Duodenal mucosa (tissue), 2 donors: ENCODE results near the gene ITLN1.
A peak's percentile ranks its signal among the peaks of the same experiment; 100 is the strongest.
"Not testable (repeated sequence)": the region's sequence is repeated elsewhere in the genome, so short reads cannot be mapped to it uniquely, and the experiment has no call there.

Experiments
- H3K27ac ChIP-seq: one replicate; pipeline ENCODE4 v1.7.0; 2013; ENCODE audit warnings: low read depth, low read length
- H3K27me3 ChIP-seq, 2 donors: one replicate each; pipeline ENCODE4 v1.7.0; 2013; ENCODE audit warnings: low read length in 2 of 2, control low read depth in 1 of 2; ENCODE audit not compliant: insufficient read depth in 2 of 2, control insufficient read depth in 1 of 2
- H3K36me3 ChIP-seq, 2 donors: one replicate each; pipeline ENCODE4 v1.7.0; 2013; ENCODE audit warnings: low read length in 2 of 2, control low read depth in 1 of 2; ENCODE audit not compliant: insufficient read depth in 2 of 2, control insufficient read depth in 1 of 2
- H3K4me1 ChIP-seq, 2 donors: one replicate each; pipeline ENCODE4 v1.7.0; 2013; ENCODE audit warnings: low read length in 2 of 2, control low read depth in 1 of 2; ENCODE audit not compliant: insufficient read depth in 2 of 2, control insufficient read depth in 1 of 2
- H3K4me3 ChIP-seq, 2 donors: one replicate each; pipeline ENCODE4 v1.7.0; 2013; ENCODE audit warnings: low read length in 2 of 2, low read depth in 1 of 2
- H3K9ac ChIP-seq, 2 donors: one replicate each; pipeline ENCODE4 v1.7.0; 2013; ENCODE audit warnings: low read length in 2 of 2, low read depth in 1 of 2
- H3K9me3 ChIP-seq, 2 donors: one replicate each; pipeline ENCODE4 v1.7.0; 2013; ENCODE audit warnings: low read length in 2 of 2, control low read depth in 1 of 2; ENCODE audit not compliant: control insufficient read depth in 1 of 2

ITLN1 gene

DNA sequence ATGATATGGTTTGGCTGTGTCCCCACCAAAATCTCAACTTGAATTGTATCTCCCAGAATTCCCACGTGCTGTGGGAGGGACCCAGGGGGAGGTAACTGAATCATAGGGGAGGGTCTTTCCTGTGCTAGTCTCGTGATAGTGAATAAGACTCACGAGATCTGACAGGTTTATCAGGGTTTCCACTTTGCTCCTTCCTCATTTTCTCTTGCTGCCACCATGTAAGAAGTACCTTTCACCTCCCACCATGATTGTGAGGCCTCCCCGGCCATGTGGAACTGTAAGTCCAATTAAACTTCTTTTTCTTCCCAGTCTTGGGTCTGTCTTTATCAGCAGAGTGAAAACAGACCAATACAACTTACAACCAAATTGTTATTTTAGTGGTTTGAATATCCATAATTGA, 17.3 kb downstream of the ITLN1 start:
- not testable (repeated sequence) for H3K27me3 ChIP-seq, H3K9ac ChIP-seq, H3K27ac ChIP-seq, H3K9me3 ChIP-seq, H3K4me3 ChIP-seq, H3K36me3 ChIP-seq
- H3K4me1 ChIP-seq, result peaks cover 11 to 17% of the 10 kb centered on the region in 2 donors

DNA sequence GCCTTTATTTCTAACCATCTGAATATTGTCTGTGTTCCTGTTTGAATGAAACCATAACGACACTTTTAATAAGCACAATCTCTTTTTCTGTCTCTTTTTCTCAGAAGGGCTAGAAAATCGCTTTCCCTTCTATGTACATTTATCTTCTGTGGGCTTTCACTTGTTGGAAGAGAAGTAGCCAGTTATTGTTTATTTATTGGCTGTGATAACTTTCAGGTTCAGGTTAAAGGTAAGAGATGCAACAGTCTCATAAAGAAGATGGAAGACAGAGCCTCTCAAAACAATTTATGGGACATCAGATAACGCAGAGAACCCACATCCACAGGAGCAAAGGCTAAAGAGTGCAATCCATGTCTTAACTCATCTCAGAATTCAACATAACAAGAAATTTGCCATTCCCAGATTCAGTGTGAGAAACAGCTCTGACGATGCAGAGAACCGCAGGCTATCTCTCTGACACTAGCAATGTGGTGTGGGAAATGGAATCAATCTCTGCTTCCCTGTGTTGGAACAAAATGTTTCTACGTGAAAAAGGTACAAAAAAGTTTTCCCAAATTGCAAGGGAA, 18.2 kb downstream of the ITLN1 start:
- H3K9ac ChIP-seq, result no peak overlapping the region
- H3K9me3 ChIP-seq, result no peaks in the 10 kb centered on the region
- peaks cover 11 to 20% of the 10 kb centered on the region in 2 donors for H3K4me1 ChIP-seq
- no peak overlapping the region for H3K27ac ChIP-seq
- H3K27me3 ChIP-seq, result no peaks in the 10 kb centered on the region
- peak overlapping the region in 1 of 2 donors; percentile 32 for H3K4me3 ChIP-seq
- no peaks in the 10 kb centered on the region for H3K36me3 ChIP-seq

DNA sequence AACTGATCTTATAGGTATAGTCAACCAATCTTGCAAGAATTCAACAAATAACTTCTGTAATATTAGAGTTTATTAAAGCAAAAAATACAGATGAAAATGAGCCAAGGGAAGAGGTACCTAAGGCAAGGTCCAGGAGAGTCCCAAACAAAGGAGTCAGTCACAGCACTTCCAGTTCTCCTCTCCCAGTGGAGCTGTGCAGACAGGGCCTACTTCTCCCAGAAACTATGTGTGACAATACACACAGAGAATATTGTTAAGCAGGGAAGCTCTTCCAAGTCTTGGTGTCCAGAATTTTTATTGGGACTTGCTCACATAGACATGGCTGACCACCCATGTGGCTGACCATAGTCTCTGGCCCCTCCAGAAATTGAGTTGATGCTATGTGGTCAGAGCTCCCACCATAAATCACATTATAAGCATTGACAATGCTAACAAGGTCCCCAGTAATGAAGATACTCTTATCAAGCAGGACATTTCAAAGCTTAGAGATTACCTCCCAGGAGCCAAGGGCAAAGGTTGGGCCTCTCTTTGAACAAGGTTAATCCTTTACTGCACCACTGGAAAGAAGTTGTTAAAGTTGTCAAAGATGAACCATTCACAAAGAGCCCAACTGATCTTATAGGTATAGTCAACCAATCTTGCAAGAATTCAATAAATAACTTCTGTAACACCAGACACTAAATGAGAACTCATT, 18.8 kb downstream of the ITLN1 start:
- Histone ChIP-seq H3K9ac (no peak overlapping the region), H3K9me3 (no peaks in the 10 kb centered on the region), H3K4me1 (peaks cover 11 to 20% of the 10 kb centered on the region in 2 donors), H3K4me3 (peak overlapping the region in 1 of 2 donors; percentile 32), H3K36me3 (no peaks in the 10 kb centered on the region), H3K27me3 (no peaks in the 10 kb centered on the region), H3K27ac (no peak overlapping the region)

DNA sequence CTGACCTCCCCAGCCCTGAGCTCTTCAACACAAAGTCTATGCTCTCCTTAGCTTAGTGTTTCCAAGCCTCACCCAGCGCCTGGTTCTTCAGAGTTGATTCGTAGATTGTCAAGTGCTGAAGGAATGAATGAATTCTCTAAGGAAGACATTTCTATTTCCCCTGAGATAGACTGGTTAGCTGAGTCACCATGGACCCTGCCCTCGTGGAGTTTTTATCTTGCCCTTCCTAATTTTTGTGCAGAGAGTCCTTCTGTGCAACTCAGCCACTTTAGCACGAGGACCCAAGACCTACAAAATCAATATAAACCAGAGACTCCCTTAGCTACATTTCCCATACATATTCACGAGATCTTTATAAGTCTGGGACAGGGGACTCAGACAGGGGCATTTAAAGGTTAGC, 19.6 kb downstream of the ITLN1 start:
- Histone ChIP-seq H3K36me3 (no peaks in the 10 kb centered on the region), H3K9me3 (no peaks in the 10 kb centered on the region), H3K27me3 (no peaks in the 10 kb centered on the region), H3K9ac (no peak overlapping the region), H3K4me1 (peaks cover 11 to 20% of the 10 kb centered on the region in 2 donors), H3K4me3 (no peak overlapping the region), H3K27ac (no peak overlapping the region)

DNA sequence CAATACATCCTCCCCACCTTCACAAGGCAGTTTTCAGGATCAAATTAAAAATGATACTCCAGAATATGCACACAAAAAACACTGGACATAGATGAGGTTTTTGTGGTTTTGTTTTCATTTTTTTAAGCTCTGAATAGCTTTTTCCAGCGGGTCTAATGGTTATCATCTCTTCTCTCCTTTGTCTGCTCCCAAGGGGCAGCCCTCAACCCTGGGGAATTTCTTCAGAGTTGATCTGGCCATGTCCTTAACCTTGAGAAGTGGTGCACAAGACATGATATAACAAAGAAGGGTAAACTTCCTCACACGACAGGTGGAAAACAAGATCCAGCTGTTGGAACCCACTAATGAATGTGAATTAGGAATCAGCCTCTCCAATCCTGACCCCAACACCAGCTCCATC, 20.8 kb downstream of the ITLN1 start:
- H3K27ac ChIP-seq, result no peak overlapping the region
- H3K36me3 ChIP-seq, result no peaks in the 10 kb centered on the region
- H3K9ac ChIP-seq, result no peak overlapping the region
- H3K4me3 ChIP-seq, result no peak overlapping the region
- H3K4me1 ChIP-seq, result peaks cover 11 to 20% of the 10 kb centered on the region in 2 donors
- H3K9me3 ChIP-seq, result no peaks in the 10 kb centered on the region
- H3K27me3 ChIP-seq, result no peaks in the 10 kb centered on the region

DNA sequence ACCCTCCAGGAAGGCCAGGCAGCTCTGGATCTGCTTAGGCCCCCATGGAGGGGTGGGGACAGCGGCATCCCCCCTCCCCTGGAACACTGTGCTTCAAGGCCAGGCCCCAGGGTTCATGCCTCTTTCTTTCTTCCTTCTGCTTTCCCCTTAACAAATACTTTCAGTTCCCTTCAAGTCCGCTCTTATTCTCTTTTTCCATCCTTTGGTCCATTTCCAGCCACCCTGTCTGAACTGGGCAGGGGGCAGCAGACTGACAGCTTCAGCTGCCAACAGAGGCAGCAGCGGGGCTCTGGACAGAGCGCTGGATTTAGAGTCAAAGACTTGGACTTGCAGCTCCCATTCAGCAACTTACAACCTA, 21.2 kb downstream of the ITLN1 start:
- Histone ChIP-seq H3K36me3 (no peaks in the 10 kb centered on the region), H3K27me3 (no peaks in the 10 kb centered on the region), H3K4me1 (peaks cover 13 to 24% of the 10 kb centered on the region in 2 donors), H3K4me3 (no peak overlapping the region), H3K9ac (no peak overlapping the region), H3K27ac (no peak overlapping the region), H3K9me3 (no peaks in the 10 kb centered on the region)

DNA sequence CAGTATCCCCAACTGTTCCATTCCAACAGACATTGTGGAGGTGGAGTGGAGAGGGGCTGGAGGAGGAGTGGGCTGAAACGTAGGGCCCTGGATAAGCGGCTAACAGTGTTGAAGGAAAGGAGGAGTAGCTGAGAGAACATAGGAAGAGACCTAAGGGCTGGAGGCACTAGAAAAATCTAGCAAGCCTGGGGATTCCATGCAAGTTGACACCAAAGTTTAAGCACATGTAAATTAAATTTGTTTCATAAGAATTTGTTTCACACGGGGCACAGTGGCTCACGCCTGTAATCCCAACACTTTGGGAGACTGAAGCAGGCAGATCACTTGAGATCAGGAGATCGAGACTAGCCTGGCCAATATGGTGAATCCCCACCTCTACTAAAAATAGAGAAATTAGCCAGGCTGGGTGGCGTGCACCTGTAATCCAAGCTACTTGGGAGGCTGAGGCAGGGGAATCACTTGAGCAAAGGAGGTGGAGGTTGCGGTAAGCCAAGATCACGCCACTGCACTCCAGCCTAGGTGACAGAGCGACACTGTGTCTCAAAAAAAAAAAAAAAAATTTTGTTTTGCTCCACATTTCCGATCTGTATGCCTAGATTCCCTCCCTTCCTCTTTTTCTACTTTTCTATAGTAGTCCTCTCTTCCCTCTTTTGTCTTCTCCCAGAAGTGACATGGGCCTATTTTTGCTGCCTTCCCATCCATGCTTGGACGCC, 21.8 kb downstream of the ITLN1 start:
- no peak overlapping the region for H3K27ac ChIP-seq
- no peaks in the 10 kb centered on the region for H3K36me3 ChIP-seq
- no peak overlapping the region for H3K4me3 ChIP-seq
- peaks cover 18 to 24% of the 10 kb centered on the region in 2 donors for H3K4me1 ChIP-seq
- no peaks in the 10 kb centered on the region for H3K9me3 ChIP-seq
- no peak overlapping the region for H3K9ac ChIP-seq
- no peaks in the 10 kb centered on the region for H3K27me3 ChIP-seq

DNA sequence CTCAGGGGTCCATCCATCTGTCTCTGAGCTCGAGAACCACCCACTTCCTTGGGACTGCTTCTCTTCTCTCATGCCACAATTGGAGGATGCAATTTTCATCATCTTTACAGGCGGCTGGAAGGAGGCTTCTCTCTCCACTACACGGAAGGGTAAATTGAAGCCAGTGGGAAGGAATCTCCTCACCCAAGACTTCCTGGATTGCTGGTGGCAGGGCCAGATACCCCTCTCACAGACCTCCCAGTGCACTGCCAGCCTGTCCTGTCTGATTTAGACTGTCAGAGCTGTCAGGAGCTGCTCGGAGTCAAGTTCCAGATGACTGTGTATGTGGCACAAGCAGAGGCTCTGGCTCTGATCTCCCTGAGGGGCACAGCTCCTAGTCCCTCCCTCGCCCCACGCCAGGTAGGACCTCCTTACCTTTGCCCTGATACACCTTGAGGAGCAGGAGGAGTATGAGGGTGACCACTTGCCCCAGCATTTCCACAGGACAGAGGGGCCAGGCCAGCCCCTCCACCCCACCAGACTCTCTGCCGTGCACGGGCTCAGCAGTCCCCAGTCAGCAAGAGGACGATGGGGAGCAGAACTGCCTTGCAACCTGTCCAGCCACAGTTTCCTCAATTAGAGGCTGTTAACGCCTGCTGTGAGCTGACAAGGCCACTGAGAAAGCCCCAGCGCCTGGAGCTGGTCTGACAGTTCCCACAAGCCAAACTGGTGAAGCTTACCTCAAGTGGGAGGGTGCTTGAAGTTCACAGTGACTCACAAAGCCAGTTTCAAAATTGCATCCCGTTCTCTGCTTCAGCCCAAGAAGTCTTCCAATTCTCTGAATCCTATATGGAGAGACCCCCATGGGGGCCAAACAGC, 22.5 kb downstream of the ITLN1 start, which contains the start of gene CD244:
Gene CD244, minus strand, starts transcription at position 685 of the 858 bp plus-strand sequence. Its CDS starts 210 bp downstream, at position 475.
- Histone ChIP-seq H3K4me1 (peaks cover 21 to 24% of the 10 kb centered on the region in 2 donors), H3K36me3 (no peaks in the 10 kb centered on the region), H3K9ac (peak within 1 kb of the TSS in 1 of 2 donors; percentile 21), H3K4me3 (peak within 1 kb of the TSS; percentile 40 to 44), H3K27ac (no peak within 1 kb of the TSS), H3K9me3 (no peaks in the 10 kb centered on the region), H3K27me3 (no peaks in the 10 kb centered on the region)

DNA sequence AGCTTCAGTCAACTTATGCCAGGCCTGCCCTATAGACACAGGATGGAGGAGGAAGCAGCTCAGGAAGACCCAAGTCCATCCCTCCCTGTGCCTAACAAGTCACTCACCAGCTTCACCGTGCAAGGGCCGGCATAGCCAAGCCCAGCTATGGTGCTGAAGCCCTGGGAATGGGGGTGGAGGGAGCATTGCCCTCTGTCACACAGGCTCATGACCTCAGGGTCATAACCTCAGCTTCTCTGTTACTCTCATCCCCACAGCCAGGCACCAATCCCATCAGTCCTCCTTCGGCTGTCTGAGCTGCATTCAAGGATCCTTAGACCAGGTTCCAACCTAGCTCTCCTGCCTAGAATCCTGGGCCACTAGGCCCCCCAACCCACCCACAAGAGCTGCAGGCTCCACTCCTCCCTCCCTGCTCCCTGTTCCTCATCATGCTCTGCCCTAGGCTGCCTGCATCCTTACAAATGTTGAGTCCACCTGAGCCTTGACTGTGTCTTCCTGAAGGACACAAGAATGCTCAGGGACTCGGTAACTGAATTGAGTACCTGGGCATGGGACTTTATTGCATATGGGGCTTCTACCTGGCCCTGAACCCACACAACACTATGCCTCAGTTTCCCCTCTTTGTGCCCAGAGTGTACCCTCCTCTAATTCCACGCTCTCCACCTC, 24.0 kb downstream of the ITLN1 start:
- Histone ChIP-seq H3K4me3 (peak overlapping the region; percentile 13 to 46), H3K9ac (no peak overlapping the region), H3K27me3 (no peaks in the 10 kb centered on the region), H3K4me1 (peaks cover 11 to 16% of the 10 kb centered on the region in 2 donors), H3K27ac (no peak overlapping the region), H3K9me3 (no peaks in the 10 kb centered on the region), H3K36me3 (no peaks in the 10 kb centered on the region)
